Activated CD4-positive, alpha-beta T cell treated with anti-CD3 and anti-CD28 coated beads, Interleukin-2, amount 50 U/mL, for 24 hours (primary cell): ENCODE data around the gene AIM2.
A peak's percentile ranks its signal among the peaks of the same experiment; 100 is the strongest.

ENCODE experiments used
- DNase-seq, 2 donors: peaks; one replicate each; pipeline ENCODE4 v3.0.0-alpha.2; 2020; ENCODE audit warnings: low read depth in 1 of 2, low spot score in 1 of 2

The AIM2 gene

DNA sequence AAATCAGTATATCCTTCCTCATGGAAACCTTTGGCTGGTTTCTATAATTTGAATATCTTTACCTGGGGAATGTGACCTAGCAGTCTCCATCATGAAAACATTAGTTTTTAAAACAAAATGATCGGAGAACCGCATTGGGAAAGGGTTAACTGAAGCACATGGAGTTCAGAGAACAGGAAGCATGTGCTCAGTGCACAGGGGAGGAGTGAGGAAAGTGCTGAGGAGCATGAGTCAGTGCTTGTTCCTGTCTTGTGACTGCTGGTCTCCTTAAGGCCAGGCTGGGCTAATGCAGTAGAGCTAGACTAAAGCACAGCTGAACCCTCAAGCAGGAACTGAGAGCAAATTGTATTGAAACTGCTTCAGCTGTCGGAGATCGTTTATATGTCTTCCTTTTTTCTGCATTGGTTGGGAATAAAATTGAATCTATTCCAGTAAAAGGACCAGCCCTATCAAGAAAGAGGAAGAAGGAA, 61.1 kb downstream of the AIM2 start:
- peak in 1 of 2 donors; percentile 76 for DNase-seq

DNA sequence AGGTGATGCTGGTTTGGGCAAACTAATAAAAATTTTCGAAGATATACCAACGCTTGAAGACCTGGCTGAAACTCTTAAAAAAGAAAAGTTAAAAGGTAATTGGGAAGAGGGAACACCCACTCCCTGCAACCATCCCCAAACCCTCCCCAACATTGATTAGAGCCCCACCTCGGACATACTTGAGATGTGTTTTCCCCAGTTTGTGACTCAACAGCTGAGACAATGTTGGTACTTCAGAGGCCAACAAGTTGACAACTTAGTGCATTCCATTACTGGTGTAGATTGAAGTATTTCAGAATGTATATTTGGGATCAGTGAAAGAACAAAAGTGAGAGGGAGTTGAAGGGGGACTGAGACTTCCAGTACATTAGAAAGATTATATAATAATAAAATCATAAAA, 61.7 kb downstream of the AIM2 start:
- DNase-seq: no peak

DNA sequence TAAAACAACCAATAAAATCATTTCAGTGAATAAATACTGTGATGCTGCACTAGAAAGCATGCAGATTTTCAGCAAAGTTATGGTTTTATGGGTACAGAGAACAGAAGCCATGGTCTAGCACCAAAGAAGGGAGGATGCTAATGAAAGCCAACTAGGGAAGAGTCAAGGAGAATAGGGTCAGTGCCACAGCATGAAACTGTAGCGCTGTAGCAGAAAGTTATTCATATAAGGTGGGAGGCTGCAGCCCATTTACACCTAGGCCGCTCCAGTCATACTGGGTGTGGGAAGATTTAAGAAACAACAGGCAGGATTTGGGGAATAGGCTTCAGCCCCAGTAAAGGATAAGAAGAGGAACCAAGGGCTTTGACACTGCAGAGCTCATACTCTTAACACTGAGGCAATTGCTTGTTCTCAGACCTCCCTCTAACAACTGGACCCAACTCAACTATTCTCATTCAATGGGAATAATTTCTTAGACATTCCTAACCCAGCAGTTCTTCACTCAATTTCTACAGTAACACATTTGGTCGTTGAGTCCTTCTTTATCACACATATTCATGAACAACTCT, 62.5 kb downstream of the AIM2 start:
- DNase-seq: no peak

DNA sequence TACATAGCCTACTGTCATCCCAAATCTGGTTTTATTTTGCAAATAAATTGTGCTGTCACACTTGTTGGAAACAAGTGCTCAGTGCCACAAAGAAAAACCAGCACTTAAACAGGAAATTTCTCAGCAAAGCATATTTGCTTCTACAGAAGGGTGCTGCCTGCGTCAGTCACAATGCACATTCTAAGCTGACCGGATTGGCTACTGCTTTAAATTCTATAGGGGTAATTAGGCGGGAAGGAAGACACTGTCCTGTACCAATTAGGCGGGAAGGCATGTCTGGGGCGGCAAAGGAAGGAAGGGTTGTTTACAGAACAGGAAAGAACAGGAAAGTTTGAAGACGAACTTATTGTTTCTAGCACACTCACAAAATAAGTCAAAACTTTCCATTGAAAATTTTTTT, 64.1 kb downstream of the AIM2 start:
- DNase-seq: peak in 1 of 2 donors; percentile 69
